ENCODE results near the gene GREM2.

- no peak for TF ChIP-seq POLR2A (IDR thresholded peaks at IDR 0.05)
- TF ChIP-seq, protein P1, sequence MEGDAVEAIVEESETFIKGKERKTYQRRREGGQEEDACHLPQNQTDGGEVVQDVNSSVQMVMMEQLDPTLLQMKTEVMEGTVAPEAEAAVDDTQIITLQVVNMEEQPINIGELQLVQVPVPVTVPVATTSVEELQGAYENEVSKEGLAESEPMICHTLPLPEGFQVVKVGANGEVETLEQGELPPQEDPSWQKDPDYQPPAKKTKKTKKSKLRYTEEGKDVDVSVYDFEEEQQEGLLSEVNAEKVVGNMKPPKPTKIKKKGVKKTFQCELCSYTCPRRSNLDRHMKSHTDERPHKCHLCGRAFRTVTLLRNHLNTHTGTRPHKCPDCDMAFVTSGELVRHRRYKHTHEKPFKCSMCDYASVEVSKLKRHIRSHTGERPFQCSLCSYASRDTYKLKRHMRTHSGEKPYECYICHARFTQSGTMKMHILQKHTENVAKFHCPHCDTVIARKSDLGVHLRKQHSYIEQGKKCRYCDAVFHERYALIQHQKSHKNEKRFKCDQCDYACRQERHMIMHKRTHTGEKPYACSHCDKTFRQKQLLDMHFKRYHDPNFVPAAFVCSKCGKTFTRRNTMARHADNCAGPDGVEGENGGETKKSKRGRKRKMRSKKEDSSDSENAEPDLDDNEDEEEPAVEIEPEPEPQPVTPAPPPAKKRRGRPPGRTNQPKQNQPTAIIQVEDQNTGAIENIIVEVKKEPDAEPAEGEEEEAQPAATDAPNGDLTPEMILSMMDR (IDR thresholded peaks at IDR 0.05) = no peak
Observed at GRCh38 chr1:240498335-240498734, 113.6 kb downstream of the GREM2 start.
